ENCODE data around the gene STPG3. TPM values are rescaled to one million over a fixed set of nuclear protein-coding genes. Genes with fewer than 3 reads are reported as not detected.

STPG3 gene
- total and polyA plus RNA-seq, 2 of the 13 experiments (the other 11 are each of a cell fraction or from before 2014, with no cell fraction given), result not detected

GRCh38 chr9:137240318-137240840, 10.7 kb upstream of the STPG3 start (continued):
- peak; percentile 93 for TF ChIP-seq ZNF782 (CRISPR knock-in tag; IDR thresholded peaks at IDR 0.05; ENCODE audit: borderline replicate concordance)
- TF ChIP-seq RXRB (CRISPR knock-in tag; IDR thresholded peaks at IDR 0.05; ENCODE audit: borderline replicate concordance), result peak; percentile 57
- TF ChIP-seq ZNF747 (CRISPR knock-in tag; IDR thresholded peaks at IDR 0.05; ENCODE audit: borderline replicate concordance), result peak; percentile 74; the same call in 1 of the 2 replicates
- TF ChIP-seq, protein P1, sequence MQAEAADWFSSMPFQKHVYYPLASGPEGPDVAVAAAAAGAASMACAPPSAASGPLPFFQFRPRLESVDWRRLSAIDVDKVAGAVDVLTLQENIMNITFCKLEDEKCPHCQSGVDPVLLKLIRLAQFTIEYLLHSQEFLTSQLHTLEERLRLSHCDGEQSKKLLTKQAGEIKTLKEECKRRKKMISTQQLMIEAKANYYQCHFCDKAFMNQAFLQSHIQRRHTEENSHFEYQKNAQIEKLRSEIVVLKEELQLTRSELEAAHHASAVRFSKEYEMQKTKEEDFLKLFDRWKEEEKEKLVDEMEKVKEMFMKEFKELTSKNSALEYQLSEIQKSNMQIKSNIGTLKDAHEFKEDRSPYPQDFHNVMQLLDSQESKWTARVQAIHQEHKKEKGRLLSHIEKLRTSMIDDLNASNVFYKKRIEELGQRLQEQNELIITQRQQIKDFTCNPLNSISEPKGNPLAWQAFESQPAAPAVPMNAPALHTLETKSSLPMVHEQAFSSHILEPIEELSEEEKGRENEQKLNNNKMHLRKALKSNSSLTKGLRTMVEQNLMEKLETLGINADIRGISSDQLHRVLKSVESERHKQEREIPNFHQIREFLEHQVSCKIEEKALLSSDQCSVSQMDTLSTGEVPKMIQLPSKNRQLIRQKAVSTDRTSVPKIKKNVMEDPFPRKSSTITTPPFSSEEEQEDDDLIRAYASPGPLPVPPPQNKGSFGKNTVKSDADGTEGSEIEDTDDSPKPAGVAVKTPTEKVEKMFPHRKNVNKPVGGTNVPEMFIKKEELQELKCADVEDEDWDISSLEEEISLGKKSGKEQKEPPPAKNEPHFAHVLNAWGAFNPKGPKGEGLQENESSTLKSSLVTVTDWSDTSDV (CRISPR knock-in tag; IDR thresholded peaks at IDR 0.05), result no peak
- no peak for TF ChIP-seq MAZ (IDR thresholded peaks at IDR 0.05; ENCODE audit: borderline replicate concordance, low read depth, low read length)
- no peak for TF ChIP-seq MAZ (CRISPR knock-in tag; IDR thresholded peaks at IDR 0.05; ENCODE audit: low read depth)
- TF ChIP-seq MED13 (CRISPR knock-in tag; IDR thresholded peaks at IDR 0.05), result no peak
- no peak; the same call in 1 of the 2 replicates for TF ChIP-seq MEIS1 (CRISPR knock-in tag; IDR thresholded peaks at IDR 0.05; ENCODE audit: borderline replicate concordance)
- peak; percentile 89 for TF ChIP-seq ARID4A (CRISPR knock-in tag; IDR thresholded peaks at IDR 0.05; ENCODE audit: borderline replicate concordance)
- TF ChIP-seq ZNF883 (CRISPR knock-in tag; IDR thresholded peaks at IDR 0.05; ENCODE audit: not compliant biosample characterization), result peak; percentile 77
- TF ChIP-seq, protein P2, sequence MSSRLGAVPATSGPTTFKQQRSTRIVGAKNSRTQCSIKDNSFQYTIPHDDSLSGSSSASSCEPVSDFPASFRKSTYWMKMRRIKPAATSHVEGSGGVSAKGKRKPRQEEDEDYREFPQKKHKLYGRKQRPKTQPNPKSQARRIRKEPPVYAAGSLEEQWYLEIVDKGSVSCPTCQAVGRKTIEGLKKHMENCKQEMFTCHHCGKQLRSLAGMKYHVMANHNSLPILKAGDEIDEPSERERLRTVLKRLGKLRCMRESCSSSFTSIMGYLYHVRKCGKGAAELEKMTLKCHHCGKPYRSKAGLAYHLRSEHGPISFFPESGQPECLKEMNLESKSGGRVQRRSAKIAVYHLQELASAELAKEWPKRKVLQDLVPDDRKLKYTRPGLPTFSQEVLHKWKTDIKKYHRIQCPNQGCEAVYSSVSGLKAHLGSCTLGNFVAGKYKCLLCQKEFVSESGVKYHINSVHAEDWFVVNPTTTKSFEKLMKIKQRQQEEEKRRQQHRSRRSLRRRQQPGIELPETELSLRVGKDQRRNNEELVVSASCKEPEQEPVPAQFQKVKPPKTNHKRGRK (CRISPR knock-in tag; IDR thresholded peaks at IDR 0.05), result no peak
- no peak; the same call in 1 of the 2 replicates for TF ChIP-seq GATAD1 (CRISPR knock-in tag; IDR thresholded peaks at IDR 0.05)
- no peak for TF ChIP-seq ZKSCAN1 (IDR thresholded peaks at IDR 0.05; ENCODE audit: low read length)
- no peak for TF ChIP-seq ZNF530 (CRISPR knock-in tag; IDR thresholded peaks at IDR 0.05; ENCODE audit: low read depth)
- TF ChIP-seq, protein P3, sequence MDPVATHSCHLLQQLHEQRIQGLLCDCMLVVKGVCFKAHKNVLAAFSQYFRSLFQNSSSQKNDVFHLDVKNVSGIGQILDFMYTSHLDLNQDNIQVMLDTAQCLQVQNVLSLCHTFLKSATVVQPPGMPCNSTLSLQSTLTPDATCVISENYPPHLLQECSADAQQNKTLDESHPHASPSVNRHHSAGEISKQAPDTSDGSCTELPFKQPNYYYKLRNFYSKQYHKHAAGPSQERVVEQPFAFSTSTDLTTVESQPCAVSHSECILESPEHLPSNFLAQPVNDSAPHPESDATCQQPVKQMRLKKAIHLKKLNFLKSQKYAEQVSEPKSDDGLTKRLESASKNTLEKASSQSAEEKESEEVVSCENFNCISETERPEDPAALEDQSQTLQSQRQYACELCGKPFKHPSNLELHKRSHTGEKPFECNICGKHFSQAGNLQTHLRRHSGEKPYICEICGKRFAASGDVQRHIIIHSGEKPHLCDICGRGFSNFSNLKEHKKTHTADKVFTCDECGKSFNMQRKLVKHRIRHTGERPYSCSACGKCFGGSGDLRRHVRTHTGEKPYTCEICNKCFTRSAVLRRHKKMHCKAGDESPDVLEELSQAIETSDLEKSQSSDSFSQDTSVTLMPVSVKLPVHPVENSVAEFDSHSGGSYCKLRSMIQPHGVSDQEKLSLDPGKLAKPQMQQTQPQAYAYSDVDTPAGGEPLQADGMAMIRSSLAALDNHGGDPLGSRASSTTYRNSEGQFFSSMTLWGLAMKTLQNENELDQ (CRISPR knock-in tag; IDR thresholded peaks at IDR 0.05; ENCODE audit: borderline replicate concordance), result no peak
- no peak for TF ChIP-seq ZNF605 (CRISPR knock-in tag; IDR thresholded peaks at IDR 0.05)
- TF ChIP-seq, protein P4, sequence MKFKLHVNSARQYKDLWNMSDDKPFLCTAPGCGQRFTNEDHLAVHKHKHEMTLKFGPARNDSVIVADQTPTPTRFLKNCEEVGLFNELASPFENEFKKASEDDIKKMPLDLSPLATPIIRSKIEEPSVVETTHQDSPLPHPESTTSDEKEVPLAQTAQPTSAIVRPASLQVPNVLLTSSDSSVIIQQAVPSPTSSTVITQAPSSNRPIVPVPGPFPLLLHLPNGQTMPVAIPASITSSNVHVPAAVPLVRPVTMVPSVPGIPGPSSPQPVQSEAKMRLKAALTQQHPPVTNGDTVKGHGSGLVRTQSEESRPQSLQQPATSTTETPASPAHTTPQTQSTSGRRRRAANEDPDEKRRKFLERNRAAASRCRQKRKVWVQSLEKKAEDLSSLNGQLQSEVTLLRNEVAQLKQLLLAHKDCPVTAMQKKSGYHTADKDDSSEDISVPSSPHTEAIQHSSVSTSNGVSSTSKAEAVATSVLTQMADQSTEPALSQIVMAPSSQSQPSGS (CRISPR knock-in tag; IDR thresholded peaks at IDR 0.05), result 0 out of 2 replicates have a peak, but pooled peaks have one; percentile 51

Data from HepG2 (cell line).